Panc1 (cell line): ENCODE data around the gene HMX1. TPM values are rescaled to one million over a fixed set of nuclear protein-coding genes. Genes with fewer than 3 reads are reported as not detected.

Experiments
- ATAC-seq: fragments of 200-7000 bp; cut with Tn5 transposase; 2 replicates; pipeline ENCODE4 v1.9.1; 2020; ENCODE audit warnings: mild to moderate bottlenecking, moderate library complexity
- BruUV-seq: library from RNA; stranded (reverse); fragments of 400-500 nt; replicated peaks from 2 replicates; lab custom pipeline; 2021; lab: Mats Ljungman, UMichigan
- CTCF ChIA-PET: fragments of 300-600 bp; sonication (Branson Sonifier 250); formaldehyde crosslinking; loops from one replicate; lab custom pipeline; 2022; ENCODE audit warnings: antibody characterized with exemption; lab: Charles Lee
- POLR2A ChIA-PET: fragments of 300-600 bp; sonication (Branson Sonifier 250); formaldehyde crosslinking; loops from one replicate; lab custom pipeline; 2022; ENCODE audit warnings: antibody characterized with exemption; lab: Charles Lee
- DNase-seq: peaks from one replicate; pipeline ENCODE4 v3.0.0-alpha.2; 2010; ENCODE audit warnings: low read depth, low spot score
- H3K27ac ChIP-seq: 2 replicates; pipeline ENCODE4 v1.5.1; 2011; ENCODE audit warnings: mild to moderate bottlenecking, low read length, inconsistent platforms
- H3K27me3 ChIP-seq: fragments of 200-500 bp; sonication (Bioruptor generic); 2 replicates; pipeline ENCODE4 v1.6.0; 2014; ENCODE audit warnings: low read length, inconsistent platforms; ENCODE audit not compliant: control insufficient read depth, insufficient read depth
- H3K36me3 ChIP-seq: fragments of 200-500 bp; sonication (Bioruptor generic); 2 replicates; pipeline ENCODE4 v1.5.1; 2014; ENCODE audit warnings: inconsistent platforms, mild to moderate bottlenecking, low read length, moderate library complexity; ENCODE audit not compliant: control insufficient read depth, insufficient read depth
- H3K4me1 ChIP-seq: 2 replicates; pipeline ENCODE4 v1.5.1; 2011; ENCODE audit warnings: inconsistent platforms, mild to moderate bottlenecking, low read length, moderate library complexity; ENCODE audit not compliant: control insufficient read depth, insufficient read depth
- H3K4me3 ChIP-seq, 2 experiments: 2 replicates each; pipeline ENCODE4 v1.5.1; 2011 to 2012; ENCODE audit warnings: low read depth in 2 of 2, low read length in 2 of 2, mild to moderate bottlenecking in 2 of 2, inconsistent platforms in 1 of 2, moderate library complexity in 1 of 2
- H3K9me3 ChIP-seq: fragments of 200-500 bp; sonication (Bioruptor generic); 2 replicates; pipeline ENCODE4 v1.5.1; 2014; ENCODE audit warnings: low read depth, mild to moderate bottlenecking, inconsistent platforms, low read length, moderate library complexity; ENCODE audit not compliant: control insufficient read depth, insufficient read depth
- CTCF ChIP-seq: fragments of 450-650 bp; IDR thresholded peaks from 2 replicates; pipeline ENCODE4 v1.5.1; 2017; ENCODE audit warnings: mild to moderate bottlenecking
- POLR2AphosphoS5 ChIP-seq: IDR thresholded peaks from 2 replicates; pipeline ENCODE4 v1.6.1; 2012; ENCODE audit warnings: mild to moderate bottlenecking, low read depth, low read length, moderate library complexity
- REST ChIP-seq, 2 experiments: IDR thresholded peaks; 2 replicates each; pipeline ENCODE4 v1.6.1; 2011 to 2012; ENCODE audit warnings: low read depth in 2 of 2, control low read depth in 1 of 2, low read length in 1 of 2, mild to moderate bottlenecking in 1 of 2, moderate library complexity in 1 of 2; ENCODE audit not compliant: insufficient read depth in 1 of 2
- SIN3A ChIP-seq: IDR thresholded peaks from 2 replicates; pipeline ENCODE4 v1.6.1; 2012; ENCODE audit warnings: low read depth, mild to moderate bottlenecking, low read length, moderate library complexity, borderline replicate concordance; ENCODE audit not compliant: insufficient read depth
- TCF7L2 ChIP-seq: IDR thresholded peaks from 2 replicates; pipeline ENCODE4 v1.6.1; 2011; ENCODE audit warnings: mild to moderate bottlenecking, low read depth, low read length, inconsistent platforms
- in situ Hi-C: cut with HindIII; loops from 2 replicates; pipeline ENCODE4 v1.10.0; 2016; ENCODE audit warnings: low sequenced_read_pairs, low pct_unique_long_range_greater_than_20kb
- intact Hi-C: fragments of 100-400 bp; cut with micrococcal nuclease; formaldehyde crosslinking; loops from one replicate; pipeline ENCODE4 v1.10.0; 2022; ENCODE audit not compliant: unreplicated experiment
- total RNA-seq: library from RNA; stranded (reverse); gene quantifications from one replicate; pipeline ENCODE4 v1.2.1, GENCODE V29; 2021; ENCODE audit not compliant: unreplicated experiment

The HMX1 gene
- total RNA-seq, 1 experiment from 2014 or later = not detected

GRCh38 chr4:8913121-8913857 is 41.6 kb upstream of the HMX1 start:
- no peak for DNase-seq
- H3K27me3 ChIP-seq = no peaks in the 10 kb centered on the region
- H3K27ac ChIP-seq = no peak overlapping the region
- no peaks in the 10 kb centered on the region for H3K36me3 ChIP-seq
- ATAC-seq = no peak
- in situ Hi-C loops = no loop called here
- no TSS peak for BruUV-seq
- no peak for TF ChIP-seq SIN3A
- TF ChIP-seq POLR2AphosphoS5 = no peak
- TF ChIP-seq REST (IDR thresholded peaks at IDR 0.05; ENCODE audit: insufficient read depth in 1 of 2, low read depth in 2 of 2, low read length in 1 of 2) = no peak
- no peak for TF ChIP-seq CTCF
- TF ChIP-seq TCF7L2 = no peak
- ChIA-PET POLR2A (no interaction called here), CTCF (no interaction called here)
- intact Hi-C loops = no loop called here
- no peak overlapping the region for H3K4me3 ChIP-seq
- H3K9me3 ChIP-seq = no peaks in the 10 kb centered on the region
- H3K4me1 ChIP-seq = no peaks in the 10 kb centered on the region

- Histone ChIP-seq H3K27ac (no peak overlapping the region), H3K27me3 (no peaks in the 10 kb centered on the region), H3K4me1 (no peaks in the 10 kb centered on the region), H3K4me3 (no peak overlapping the region), H3K36me3 (no peaks in the 10 kb centered on the region), H3K9me3 (no peaks in the 10 kb centered on the region)
- CTCF ChIA-PET = no interaction called here
- BruUV-seq = no TSS peak
- intact Hi-C loops = no loop called here
- POLR2A ChIA-PET = no interaction called here
- no peak for DNase-seq
- TF ChIP-seq POLR2AphosphoS5 = no peak
- TF ChIP-seq SIN3A = no peak
- no peak for TF ChIP-seq CTCF
- no peak for TF ChIP-seq REST (IDR thresholded peaks at IDR 0.05; ENCODE audit: insufficient read depth in 1 of 2, low read depth in 2 of 2, low read length in 1 of 2)
- no peak for TF ChIP-seq TCF7L2
- ATAC-seq = no peak
- in situ Hi-C loops = no loop called here
Measured at GRCh38 chr4:8912506-8912905, 40.9 kb upstream of the HMX1 start.
